Uterus (tissue), 2 donors: ENCODE results near the gene HUNK.

Source experiments
- CTCF ChIP-seq, 4 experiments: fragments of 200-600 bp in 2 of 4; fragments of 450-650 bp in 2 of 4; sonication (generic) in 2 of 4; IDR thresholded peaks; one replicate each; pipeline ENCODE4 v1.5.1; 2016 to 2019; ENCODE audit warnings: antibody characterized with exemption in 4 of 4, mild to moderate bottlenecking in 2 of 4, moderate library complexity in 1 of 4
- POLR2A ChIP-seq, 2 donors: fragments of 450-650 bp; IDR thresholded peaks; one replicate each; pipeline ENCODE4 v1.6.1; 2016; ENCODE audit warnings: antibody characterized with exemption in 2 of 2, mild to moderate bottlenecking in 1 of 2, moderate library complexity in 1 of 2

GRCh38 chr21:31921079-31921478 is 48.3 kb downstream of the HUNK start:
- TF ChIP-seq CTCF (IDR thresholded peaks at IDR 0.05) (no peak), POLR2A (IDR thresholded peaks at IDR 0.05) (no peak)
